ENCODE results near the gene ZNF574.

ZNF574 gene, protein sequence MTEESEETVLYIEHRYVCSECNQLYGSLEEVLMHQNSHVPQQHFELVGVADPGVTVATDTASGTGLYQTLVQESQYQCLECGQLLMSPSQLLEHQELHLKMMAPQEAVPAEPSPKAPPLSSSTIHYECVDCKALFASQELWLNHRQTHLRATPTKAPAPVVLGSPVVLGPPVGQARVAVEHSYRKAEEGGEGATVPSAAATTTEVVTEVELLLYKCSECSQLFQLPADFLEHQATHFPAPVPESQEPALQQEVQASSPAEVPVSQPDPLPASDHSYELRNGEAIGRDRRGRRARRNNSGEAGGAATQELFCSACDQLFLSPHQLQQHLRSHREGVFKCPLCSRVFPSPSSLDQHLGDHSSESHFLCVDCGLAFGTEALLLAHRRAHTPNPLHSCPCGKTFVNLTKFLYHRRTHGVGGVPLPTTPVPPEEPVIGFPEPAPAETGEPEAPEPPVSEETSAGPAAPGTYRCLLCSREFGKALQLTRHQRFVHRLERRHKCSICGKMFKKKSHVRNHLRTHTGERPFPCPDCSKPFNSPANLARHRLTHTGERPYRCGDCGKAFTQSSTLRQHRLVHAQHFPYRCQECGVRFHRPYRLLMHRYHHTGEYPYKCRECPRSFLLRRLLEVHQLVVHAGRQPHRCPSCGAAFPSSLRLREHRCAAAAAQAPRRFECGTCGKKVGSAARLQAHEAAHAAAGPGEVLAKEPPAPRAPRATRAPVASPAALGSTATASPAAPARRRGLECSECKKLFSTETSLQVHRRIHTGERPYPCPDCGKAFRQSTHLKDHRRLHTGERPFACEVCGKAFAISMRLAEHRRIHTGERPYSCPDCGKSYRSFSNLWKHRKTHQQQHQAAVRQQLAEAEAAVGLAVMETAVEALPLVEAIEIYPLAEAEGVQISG

GRCh38 chr19:42075616-42076379 lies at the start of gene ZNF574:
Gene ZNF574 (plus strand): TSS chr19:42076166. CDS start chr19:42078607, 2,441 bp downstream.
- peaks cover 55% of the 10 kb centered on the region for H3K79me2 ChIP-seq (ENCODE audit: control insufficient read depth, low read length)
- peak within 1 kb of the TSS; percentile 89 for H3K4me2 ChIP-seq (ENCODE audit: low read length)
- TF ChIP-seq, protein P1, sequence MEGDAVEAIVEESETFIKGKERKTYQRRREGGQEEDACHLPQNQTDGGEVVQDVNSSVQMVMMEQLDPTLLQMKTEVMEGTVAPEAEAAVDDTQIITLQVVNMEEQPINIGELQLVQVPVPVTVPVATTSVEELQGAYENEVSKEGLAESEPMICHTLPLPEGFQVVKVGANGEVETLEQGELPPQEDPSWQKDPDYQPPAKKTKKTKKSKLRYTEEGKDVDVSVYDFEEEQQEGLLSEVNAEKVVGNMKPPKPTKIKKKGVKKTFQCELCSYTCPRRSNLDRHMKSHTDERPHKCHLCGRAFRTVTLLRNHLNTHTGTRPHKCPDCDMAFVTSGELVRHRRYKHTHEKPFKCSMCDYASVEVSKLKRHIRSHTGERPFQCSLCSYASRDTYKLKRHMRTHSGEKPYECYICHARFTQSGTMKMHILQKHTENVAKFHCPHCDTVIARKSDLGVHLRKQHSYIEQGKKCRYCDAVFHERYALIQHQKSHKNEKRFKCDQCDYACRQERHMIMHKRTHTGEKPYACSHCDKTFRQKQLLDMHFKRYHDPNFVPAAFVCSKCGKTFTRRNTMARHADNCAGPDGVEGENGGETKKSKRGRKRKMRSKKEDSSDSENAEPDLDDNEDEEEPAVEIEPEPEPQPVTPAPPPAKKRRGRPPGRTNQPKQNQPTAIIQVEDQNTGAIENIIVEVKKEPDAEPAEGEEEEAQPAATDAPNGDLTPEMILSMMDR (IDR thresholded peaks at IDR 0.05; ENCODE audit: low read depth, low read length, poor library complexity, severe bottlenecking): no peak
- no peak for TF ChIP-seq EZH2phosphoT487 (IDR thresholded peaks at IDR 0.05; ENCODE audit: borderline replicate concordance, low read length)
- peaks cover 22% of the 10 kb centered on the region for H4K20me1 ChIP-seq (ENCODE audit: control insufficient read depth, insufficient read depth, low read depth, low read length)
- no peaks in the 10 kb centered on the region for H3K9me3 ChIP-seq (ENCODE audit: control insufficient read depth, insufficient read depth, low read length)
- no peaks in the 10 kb centered on the region for H3K27me3 ChIP-seq (ENCODE audit: control insufficient read depth, low read length)
- H3K36me3 ChIP-seq (ENCODE audit: control insufficient read depth, low read length): peaks cover 44% of the 10 kb centered on the region
- peaks cover 13% of the 10 kb centered on the region for H3F3A ChIP-seq (ENCODE audit: control insufficient read depth, insufficient read depth)
- peak within 1 kb of the TSS; percentile 77 for H3K4me3 ChIP-seq (ENCODE audit: low read length)
- peaks cover 20% of the 10 kb centered on the region for H3K4me1 ChIP-seq (ENCODE audit: control insufficient read depth, low read length)
- H3K27ac ChIP-seq (ENCODE audit: low read depth, low read length): peak within 1 kb of the TSS; percentile 71
- H3K9me2 ChIP-seq (replicated peaks; ENCODE audit: control insufficient read depth, low read length): no peaks in the 10 kb centered on the region

DNA sequence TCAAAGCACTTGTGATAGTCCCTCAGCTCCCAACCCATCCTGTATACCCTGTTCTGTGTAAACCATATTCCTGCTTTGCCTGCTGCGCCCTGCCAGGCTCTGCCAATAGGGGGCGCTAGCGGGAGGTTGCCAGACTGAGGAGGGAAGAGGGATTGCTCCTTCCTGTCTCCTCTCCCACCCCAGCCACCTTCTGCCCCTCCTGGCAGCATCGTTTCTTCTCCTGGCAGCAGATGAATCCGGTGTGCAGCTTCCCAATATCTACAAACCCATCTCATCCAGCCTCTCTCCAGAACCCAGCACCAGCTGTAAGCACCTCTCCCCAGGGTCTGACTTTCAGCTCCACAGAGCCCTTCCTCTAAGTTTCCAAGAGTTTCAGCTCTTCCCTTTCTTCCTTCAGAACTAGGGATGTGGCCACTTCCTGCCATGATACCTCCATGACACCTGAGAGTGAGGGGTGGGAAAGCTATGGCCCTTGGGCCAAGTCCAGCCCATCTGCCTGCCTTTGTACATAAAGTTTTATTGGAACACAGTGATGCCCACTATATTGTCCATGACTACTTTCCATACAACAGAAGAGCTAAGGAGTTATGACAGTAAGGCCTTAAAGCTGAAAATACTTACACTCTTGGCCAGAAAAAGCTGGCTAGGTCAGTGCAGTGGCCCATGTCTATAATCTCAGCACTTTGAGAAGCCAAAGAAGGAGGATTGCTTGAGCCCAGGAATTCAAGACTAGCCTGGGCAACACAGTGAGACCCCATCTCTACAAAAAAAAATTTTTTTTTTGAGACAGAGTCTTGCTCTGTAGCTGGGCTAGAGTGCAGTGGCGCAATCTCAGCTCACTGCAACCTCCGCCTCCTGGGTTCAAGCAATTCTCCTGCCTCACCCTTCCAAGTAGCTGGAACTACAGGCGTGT lies 47.4 kb upstream of the ZNF574 start:
- no peak overlapping the region for H3K4me2 ChIP-seq (ENCODE audit: low read length)
- H3K79me2 ChIP-seq (ENCODE audit: control insufficient read depth, low read length): no peaks in the 10 kb centered on the region
- H3K4me1 ChIP-seq (ENCODE audit: control insufficient read depth, low read length): no peaks in the 10 kb centered on the region
- no peaks in the 10 kb centered on the region for H3K36me3 ChIP-seq (ENCODE audit: control insufficient read depth, low read length)
- H3K9me3 ChIP-seq (ENCODE audit: control insufficient read depth, insufficient read depth, low read length): no peaks in the 10 kb centered on the region
- H4K20me1 ChIP-seq (ENCODE audit: control insufficient read depth, insufficient read depth, low read depth, low read length): no peaks in the 10 kb centered on the region
- TF ChIP-seq, protein P1 (IDR thresholded peaks at IDR 0.05; ENCODE audit: low read depth, low read length, poor library complexity, severe bottlenecking): peak; percentile 99
- no peak for TF ChIP-seq EZH2phosphoT487 (IDR thresholded peaks at IDR 0.05; ENCODE audit: borderline replicate concordance, low read length)
- H3K27me3 ChIP-seq (ENCODE audit: control insufficient read depth, low read length): peaks cover 14% of the 10 kb centered on the region; the same call in 1 of the 2 replicates
- H3K4me3 ChIP-seq (ENCODE audit: low read length): no peak overlapping the region
- no peak overlapping the region for H3K27ac ChIP-seq (ENCODE audit: low read depth, low read length)
- H3K9me2 ChIP-seq (replicated peaks; ENCODE audit: control insufficient read depth, low read length): no peaks in the 10 kb centered on the region
- H3F3A ChIP-seq (ENCODE audit: control insufficient read depth, insufficient read depth): no peaks in the 10 kb centered on the region

All from DOHH2 (cell line).